SJCRH30 (cell line): ENCODE data around the gene NHSL1. TPM values are rescaled to one million over a fixed set of nuclear protein-coding genes. Genes with fewer than 3 reads are reported as not detected.
A peak's percentile ranks its signal among the peaks of the same experiment; 100 is the strongest.

Source experiments
- DNase-seq, 2 experiments: peaks; one replicate each; pipeline ENCODE4 v3.0.0-alpha.2; 2015 to 2020
- H3K27ac ChIP-seq: fragments of 250-450 bp; sonication (Bioruptor Pico); 2 replicates; pipeline ENCODE4 v1.5.1; 2020; ENCODE audit warnings: mild to moderate bottlenecking, moderate library complexity
- H3K27me3 ChIP-seq: fragments of 250-450 bp; sonication (Bioruptor Pico); 2 replicates; pipeline ENCODE4 v1.5.1; 2020; ENCODE audit warnings: mild to moderate bottlenecking, moderate library complexity
- H3K36me3 ChIP-seq: fragments of 250-450 bp; sonication (Bioruptor Pico); 2 replicates; pipeline ENCODE4 v1.5.1; 2020; ENCODE audit warnings: mild to moderate bottlenecking, moderate library complexity
- H3K4me1 ChIP-seq: fragments of 250-450 bp; sonication (Bioruptor Pico); 2 replicates; pipeline ENCODE4 v1.5.1; 2020; ENCODE audit warnings: mild to moderate bottlenecking, moderate library complexity
- H3K4me3 ChIP-seq: fragments of 250-450 bp; sonication (Bioruptor Pico); 2 replicates; pipeline ENCODE4 v1.5.1; 2020; ENCODE audit warnings: mild to moderate bottlenecking, moderate library complexity
- H3K9me3 ChIP-seq: fragments of 250-450 bp; sonication (Bioruptor Pico); replicated peaks from 2 replicates; pipeline ENCODE4 v1.5.1; 2020; ENCODE audit warnings: mild to moderate bottlenecking, moderate library complexity
- total RNA-seq: library from RNA; depleted of rRNA; stranded (reverse); fragments of >200 nt; shearing (Covaris generic); gene quantifications from 2 replicates; pipeline ENCODE4 v1.2.3, GENCODE V29; 2014

NHSL1 gene
- total RNA-seq, 1 experiment from 2014 or later = 4.1 TPM

DNA sequence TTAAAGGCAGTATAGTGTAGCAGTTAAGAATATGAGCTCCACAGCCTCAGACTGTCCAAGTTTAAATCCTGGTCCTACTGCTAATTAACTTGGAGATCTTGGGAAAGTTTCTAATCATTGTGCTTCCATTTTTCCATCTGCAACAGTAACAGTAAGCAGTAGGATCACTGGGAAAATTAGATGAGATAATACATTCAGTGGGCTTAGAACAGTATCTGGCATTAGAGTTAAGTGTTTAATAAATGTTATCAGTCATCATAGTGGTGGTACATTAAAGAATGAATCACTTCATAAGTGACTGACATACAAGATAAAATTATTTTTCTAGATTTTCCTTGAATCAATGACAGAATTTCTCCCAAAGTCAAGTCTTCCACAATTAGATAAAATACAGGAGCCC, 5.0 kb downstream of the NHSL1 start:
- DNase-seq = no peak
- H3K36me3 ChIP-seq = no peaks in the 10 kb centered on the region
- H3K4me1 ChIP-seq = peaks cover 9% of the 10 kb centered on the region

DNA sequence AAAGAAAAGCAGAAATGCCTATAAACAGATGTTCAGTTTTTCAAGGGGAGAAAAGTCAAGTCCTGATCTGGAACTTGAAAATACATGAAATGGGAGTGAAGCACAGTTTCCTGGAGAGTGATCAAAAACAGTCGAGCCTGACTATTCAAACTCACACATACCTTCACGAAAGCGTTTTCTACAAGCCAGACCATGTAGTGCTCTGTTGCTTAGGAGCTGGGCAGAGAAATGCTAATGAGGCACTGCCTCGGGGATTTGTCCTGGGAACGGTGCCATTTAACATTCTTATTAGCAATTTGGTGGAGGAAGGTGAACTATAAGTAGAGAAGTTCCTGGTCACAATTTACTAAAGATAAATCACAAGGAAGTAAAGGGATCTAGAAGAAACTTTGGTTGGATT, 5.9 kb downstream of the NHSL1 start:
- no peak overlapping the region for H3K27ac ChIP-seq
- no peaks in the 10 kb centered on the region for H3K36me3 ChIP-seq
- H3K4me3 ChIP-seq = no peak overlapping the region
- peaks cover 9% of the 10 kb centered on the region for H3K4me1 ChIP-seq
- no peaks in the 10 kb centered on the region for H3K27me3 ChIP-seq
- H3K9me3 ChIP-seq = no peaks in the 10 kb centered on the region
- no peak for DNase-seq

More for the DNA sequence above, 5.0 kb downstream of the NHSL1 start:
- H3K9me3 ChIP-seq = no peaks in the 10 kb centered on the region
- no peak overlapping the region for H3K27ac ChIP-seq
- no peak overlapping the region for H3K4me3 ChIP-seq
- no peaks in the 10 kb centered on the region for H3K27me3 ChIP-seq

DNA sequence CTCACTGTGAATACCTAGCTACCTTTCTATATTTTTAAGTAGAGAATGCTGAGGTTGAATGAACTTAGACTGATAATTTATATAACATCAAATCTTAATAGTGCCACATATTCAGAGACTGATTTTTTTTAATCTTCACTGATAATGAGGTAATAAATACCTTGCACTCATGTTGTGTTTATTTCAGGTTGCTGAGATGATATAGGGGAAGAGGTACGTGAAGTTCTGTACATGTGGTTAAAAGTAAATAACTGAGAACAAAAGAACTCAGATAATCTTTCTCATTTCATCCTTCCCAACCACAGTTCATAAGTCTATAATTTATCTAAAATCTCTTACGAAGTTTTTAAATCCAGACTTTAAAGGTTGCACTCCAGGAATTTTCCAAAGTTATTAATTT, 6.4 kb downstream of the NHSL1 start:
- Histone ChIP-seq H3K27me3 (no peaks in the 10 kb centered on the region), H3K9me3 (no peaks in the 10 kb centered on the region), H3K36me3 (no peaks in the 10 kb centered on the region), H3K4me3 (no peak overlapping the region), H3K4me1 (peaks cover 9% of the 10 kb centered on the region), H3K27ac (no peak overlapping the region)
- DNase-seq = no peak

DNA sequence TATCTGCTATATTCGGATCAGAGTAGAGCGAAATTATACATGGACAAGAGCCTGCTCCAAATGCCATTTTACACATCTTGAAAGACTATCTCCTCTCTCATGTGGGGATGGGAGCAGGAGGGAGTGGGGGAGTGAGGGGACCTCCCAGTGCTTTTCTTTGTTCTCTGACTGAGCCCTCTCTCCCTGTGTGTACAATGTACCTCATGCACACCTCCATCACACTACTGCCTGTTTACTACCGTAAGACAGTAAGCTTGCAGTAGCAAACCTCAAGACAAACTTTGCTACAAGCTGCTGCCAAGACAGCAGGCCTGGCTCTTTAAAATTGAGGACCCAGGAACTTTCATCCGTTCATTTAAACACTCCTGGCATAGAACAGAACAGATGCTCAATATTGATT, 7.2 kb downstream of the NHSL1 start:
- H3K36me3 ChIP-seq = no peaks in the 10 kb centered on the region
- peaks cover 9% of the 10 kb centered on the region for H3K4me1 ChIP-seq
- no peak for DNase-seq
- no peaks in the 10 kb centered on the region for H3K27me3 ChIP-seq
- H3K9me3 ChIP-seq = no peaks in the 10 kb centered on the region
- no peak overlapping the region for H3K4me3 ChIP-seq
- H3K27ac ChIP-seq = no peak overlapping the region

DNA sequence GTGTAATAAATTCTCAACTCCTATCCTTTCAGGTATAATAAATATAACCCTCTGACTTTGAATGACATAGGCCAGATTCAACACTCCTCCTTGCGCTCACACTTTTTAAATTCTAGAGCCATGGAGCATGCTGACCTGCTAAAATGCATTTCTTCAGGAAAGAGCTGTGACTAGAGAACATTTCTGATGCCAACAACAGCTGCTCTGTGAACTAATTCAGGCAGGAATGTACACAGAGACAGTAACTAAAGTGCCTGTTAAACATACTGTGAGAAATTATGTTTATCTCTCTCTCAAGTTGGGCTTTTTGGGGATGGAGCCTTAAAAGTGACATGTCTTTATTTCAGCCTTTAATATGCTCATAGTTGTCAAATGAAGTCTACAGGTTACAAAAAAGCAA, 8.3 kb downstream of the NHSL1 start:
- Histone ChIP-seq H3K4me3 (no peak overlapping the region), H3K36me3 (no peaks in the 10 kb centered on the region), H3K9me3 (no peaks in the 10 kb centered on the region), H3K4me1 (peaks cover 9% of the 10 kb centered on the region), H3K27ac (no peak overlapping the region), H3K27me3 (no peaks in the 10 kb centered on the region)
- peak in 1 of 2 experiments; percentile 19 for DNase-seq

DNA sequence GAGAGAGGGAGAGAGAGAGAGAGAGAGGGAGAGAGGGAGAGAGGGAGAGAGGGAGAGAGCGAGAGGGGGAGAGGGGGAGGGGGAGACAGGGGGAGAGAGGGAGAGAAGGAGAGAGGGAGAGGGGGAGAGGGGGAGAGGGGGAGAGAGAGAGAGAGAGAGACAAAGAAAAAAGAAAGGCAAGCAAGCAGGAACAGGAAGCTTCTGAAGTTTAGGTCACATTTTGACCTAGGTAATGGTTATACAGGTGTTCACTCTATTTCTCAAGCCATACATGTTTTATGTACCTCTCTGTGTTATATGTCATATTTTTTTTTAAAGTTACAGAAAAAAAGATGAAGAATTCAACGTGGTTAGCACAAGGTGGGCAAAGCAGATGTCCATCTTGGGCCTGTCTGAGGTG, 9.4 kb downstream of the NHSL1 start:
- Histone ChIP-seq H3K4me1 (peaks cover 18% of the 10 kb centered on the region), H3K4me3 (no peak overlapping the region), H3K9me3 (no peaks in the 10 kb centered on the region), H3K36me3 (no peaks in the 10 kb centered on the region), H3K27ac (no peak overlapping the region), H3K27me3 (no peaks in the 10 kb centered on the region)
- DNase-seq = no peak

DNA sequence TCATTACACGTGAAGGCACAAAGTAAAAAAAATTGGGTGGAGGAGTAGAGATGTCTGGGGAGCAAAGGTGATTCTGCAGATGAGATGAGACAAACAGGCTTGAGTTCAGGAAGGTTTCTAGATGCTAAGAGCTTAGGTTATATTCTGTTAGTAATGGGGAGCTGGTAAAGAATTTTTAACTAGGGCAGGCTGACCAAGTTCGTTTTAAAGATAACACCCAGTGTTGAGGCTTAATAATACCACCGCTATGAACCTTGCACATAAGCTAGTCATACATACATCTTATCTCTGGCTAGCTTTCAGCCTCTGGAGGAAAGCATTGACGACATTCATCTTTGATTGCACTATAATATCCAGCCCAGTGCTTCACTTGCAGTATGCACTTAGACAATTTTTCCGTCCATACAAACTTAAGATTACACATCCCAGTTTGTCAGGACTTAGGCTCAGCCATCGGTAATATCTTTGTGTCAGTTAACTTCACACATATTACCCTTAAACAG, 12.1 kb downstream of the NHSL1 start:
- Histone ChIP-seq H3K4me3 (no peak overlapping the region), H3K27me3 (no peaks in the 10 kb centered on the region), H3K4me1 (peaks cover 20% of the 10 kb centered on the region), H3K27ac (no peak overlapping the region), H3K36me3 (no peaks in the 10 kb centered on the region), H3K9me3 (no peaks in the 10 kb centered on the region)
- DNase-seq = no peak

DNA sequence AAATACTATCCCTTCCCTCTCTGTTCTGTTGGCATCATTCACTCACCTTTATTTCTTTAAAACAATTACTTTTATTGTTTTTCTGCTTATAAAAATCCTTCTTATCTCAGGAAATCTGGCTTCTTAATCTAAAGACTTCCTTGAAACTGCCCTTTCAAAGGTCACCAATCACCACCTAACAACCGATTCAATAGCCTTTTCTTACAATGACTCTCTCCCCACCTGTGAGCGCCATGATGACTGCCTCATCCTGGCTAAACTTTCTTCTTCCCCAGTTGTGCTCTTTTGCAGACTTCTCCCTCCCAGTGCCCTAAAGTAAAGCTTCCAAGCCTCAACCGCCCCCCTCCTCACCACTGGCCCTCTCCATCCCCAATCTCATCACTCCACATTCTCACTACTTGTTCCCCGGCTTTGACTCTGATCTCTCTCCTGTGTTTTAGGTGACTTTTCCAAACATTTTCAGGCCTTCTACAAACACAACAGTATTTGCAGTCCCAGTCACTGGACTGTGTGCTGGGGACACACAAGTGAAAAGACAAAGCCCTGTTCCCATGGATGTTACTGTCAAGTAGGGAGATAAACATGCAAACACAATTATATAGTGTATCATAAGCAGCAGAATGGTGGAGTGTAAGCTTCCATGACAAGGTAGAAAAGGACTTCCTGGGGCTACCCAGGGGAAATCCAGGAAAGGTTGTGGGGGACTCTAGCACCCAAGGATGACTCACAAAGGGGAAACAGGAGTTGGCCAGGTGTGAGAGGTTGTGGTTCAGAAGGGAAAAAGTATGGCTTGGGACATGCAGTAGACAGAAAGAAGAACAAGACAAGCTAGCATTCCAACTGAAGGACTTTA, 12.8 kb downstream of the NHSL1 start:
- no peaks in the 10 kb centered on the region for H3K36me3 ChIP-seq
- no peak for DNase-seq

DNA sequence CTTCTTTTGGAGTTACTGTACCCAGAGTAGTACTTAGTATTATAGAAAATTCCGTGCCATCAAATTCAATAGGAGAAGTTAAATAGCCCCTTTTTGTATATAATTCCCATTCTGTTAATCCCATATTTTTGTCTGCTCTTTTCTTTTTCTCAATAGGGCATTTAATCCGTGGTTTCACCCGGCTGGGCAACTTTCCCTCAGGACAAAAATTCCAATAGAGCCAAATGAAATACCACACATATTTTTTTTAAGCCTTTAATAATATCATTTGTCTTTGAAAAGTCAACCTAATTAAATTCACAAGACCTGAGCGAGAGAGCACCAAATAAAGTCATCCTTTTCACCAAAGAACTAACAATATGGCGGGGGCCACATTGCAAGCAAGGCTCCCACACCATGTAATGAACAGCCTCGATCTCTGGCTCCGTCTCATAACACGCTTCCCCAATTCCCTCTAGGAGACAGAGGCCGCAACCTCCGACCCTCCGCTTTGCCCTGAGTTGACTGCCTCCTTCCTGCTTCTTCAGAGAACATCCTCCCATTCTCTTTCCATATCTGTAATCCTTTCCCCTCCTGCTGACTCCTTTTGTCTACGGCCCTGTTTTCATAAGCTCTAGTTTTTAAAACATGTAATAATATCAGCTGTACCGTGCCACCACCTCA, 13.6 kb downstream of the NHSL1 start:
- H3K9me3 ChIP-seq = no peaks in the 10 kb centered on the region
- H3K27me3 ChIP-seq = no peaks in the 10 kb centered on the region
- no peak overlapping the region for H3K27ac ChIP-seq
- peaks cover 11% of the 10 kb centered on the region; the same call in 1 of the 2 replicates for H3K4me1 ChIP-seq
- peak in 1 of 2 experiments; percentile 10 for DNase-seq
- no peak overlapping the region for H3K4me3 ChIP-seq
- H3K36me3 ChIP-seq = no peaks in the 10 kb centered on the region

More for the DNA sequence above, 12.8 kb downstream of the NHSL1 start:
- Histone ChIP-seq H3K27me3 (no peaks in the 10 kb centered on the region), H3K4me3 (no peak overlapping the region), H3K4me1 (peaks cover 15% of the 10 kb centered on the region), H3K9me3 (no peaks in the 10 kb centered on the region), H3K27ac (no peak overlapping the region)

DNA sequence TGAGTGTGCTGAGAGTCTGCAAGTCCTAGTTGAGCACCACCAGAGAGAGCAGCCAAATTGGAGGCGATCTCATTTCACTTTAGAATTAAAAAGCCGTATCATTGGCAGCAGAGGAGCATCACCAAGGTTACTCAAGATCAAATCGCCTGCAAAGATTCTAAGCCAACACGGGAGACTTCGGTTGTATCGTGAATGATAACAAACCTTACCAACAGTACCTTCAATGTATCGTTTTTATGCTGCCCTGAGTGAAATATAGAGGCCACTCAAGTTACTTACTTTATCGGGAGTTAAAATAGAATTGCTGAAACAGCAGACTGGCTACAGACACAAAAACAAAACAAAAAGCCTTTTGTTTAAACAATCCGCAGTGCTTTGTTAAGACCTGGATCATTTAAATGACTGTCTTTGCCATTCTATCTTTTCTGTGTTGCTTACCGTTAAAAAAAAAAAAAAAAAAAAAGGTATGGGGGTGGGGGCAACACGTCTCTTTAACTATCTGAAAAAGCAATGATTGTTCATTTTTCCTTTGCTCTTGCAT, 14.2 kb downstream of the NHSL1 start:
- Histone ChIP-seq H3K27ac (no peak overlapping the region), H3K36me3 (no peaks in the 10 kb centered on the region; the same call in 1 of the 2 replicates), H3K4me1 (peaks cover 11% of the 10 kb centered on the region; the same call in 1 of the 2 replicates), H3K9me3 (no peaks in the 10 kb centered on the region), H3K4me3 (peak overlapping the region; percentile 41), H3K27me3 (no peaks in the 10 kb centered on the region)
- peak in 1 of 2 experiments; percentile 8 for DNase-seq

DNA sequence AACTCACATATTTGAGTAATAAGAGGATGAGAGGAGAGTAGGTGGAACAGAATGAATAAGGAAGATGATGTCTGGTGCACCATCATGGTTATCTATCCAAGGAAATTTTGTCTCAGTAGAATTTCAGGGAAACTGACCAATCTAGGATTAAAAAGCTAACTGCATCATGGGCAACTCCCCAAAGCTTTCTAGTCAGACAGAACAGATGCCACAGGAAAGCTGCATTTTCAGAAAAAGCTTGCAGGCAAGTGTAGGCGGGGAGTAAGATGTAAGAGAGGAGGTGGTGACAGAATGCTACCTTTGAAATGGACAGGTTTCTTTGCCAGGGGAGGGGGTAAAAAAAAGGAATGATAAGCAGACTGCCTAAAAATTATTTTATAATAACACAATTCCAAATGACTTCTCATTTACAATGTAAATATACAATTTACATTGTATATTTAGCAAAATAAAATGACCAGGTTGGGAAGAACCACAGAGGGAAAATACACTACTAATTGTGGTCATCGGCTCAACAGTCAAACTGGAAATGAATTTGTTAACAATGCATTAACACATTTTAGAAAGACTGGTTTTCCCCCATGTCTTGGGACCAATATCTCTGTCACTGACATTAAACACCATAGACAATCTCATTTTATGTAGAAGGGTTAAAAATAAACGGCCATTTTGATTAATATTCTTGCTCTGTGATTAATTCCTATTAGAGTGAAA, 15.1 kb downstream of the NHSL1 start:
- no peak for DNase-seq
- Histone ChIP-seq H3K9me3 (no peaks in the 10 kb centered on the region), H3K27ac (no peak overlapping the region), H3K4me1 (peaks cover 11% of the 10 kb centered on the region; the same call in 1 of the 2 replicates), H3K4me3 (no peak overlapping the region), H3K36me3 (no peaks in the 10 kb centered on the region; the same call in 1 of the 2 replicates), H3K27me3 (no peaks in the 10 kb centered on the region)

DNA sequence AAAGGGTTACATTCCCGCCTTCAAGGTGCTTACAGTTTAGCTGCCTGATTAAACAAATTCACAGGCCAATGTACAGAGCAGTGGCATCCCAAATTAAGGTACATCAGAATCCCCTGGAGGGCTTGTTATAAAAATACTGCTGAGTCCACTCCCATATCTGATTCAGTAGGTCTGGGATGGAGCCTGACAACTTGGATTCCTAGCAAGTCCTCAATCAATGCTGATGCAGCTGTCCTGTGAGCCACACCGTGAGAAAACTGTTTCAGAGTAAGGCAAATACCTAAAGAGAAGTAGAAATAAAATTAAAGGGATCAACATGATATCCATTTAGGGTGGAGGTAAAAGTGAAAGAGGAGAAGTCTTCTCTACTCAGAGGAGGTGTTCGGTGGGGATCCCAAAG, 16.5 kb downstream of the NHSL1 start:
- Histone ChIP-seq H3K27me3 (no peaks in the 10 kb centered on the region), H3K27ac (no peak overlapping the region), H3K4me1 (peaks cover 11% of the 10 kb centered on the region; the same call in 1 of the 2 replicates), H3K36me3 (no peaks in the 10 kb centered on the region; the same call in 1 of the 2 replicates), H3K4me3 (no peak overlapping the region), H3K9me3 (no peaks in the 10 kb centered on the region)
- no peak for DNase-seq

DNA sequence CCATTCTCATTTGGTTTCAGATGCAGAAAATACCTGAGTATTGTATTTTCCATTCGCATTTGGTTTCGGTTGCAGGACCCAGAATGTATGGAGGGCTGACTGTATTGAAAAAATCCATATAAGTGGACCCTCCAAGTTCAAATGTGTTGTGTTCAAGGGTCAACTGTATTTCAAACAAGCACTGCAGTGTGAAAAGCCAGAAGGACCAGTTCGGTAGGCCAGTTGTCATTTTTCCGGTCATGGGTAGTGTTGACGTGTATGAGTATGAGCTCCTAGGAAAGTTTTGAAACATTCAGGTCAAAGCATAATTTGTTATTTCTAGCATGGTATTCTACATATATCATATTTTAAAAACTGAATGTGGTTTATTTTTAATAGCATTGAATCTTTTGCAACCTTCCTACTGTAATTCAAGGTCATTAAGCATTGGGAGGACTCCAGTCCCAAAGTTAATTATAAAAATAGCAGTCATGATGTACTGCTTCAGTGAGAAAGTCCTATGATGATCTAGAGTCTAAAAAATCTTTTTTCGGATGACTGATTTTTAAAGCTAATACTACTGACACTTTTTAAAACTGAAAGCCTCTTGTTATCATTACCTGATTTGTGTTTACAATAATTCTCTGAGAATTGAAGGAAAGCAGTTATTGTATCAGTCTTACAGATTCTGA, 18.9 kb downstream of the NHSL1 start:
- Histone ChIP-seq H3K27ac (no peak overlapping the region), H3K4me3 (no peak overlapping the region), H3K27me3 (no peaks in the 10 kb centered on the region), H3K9me3 (no peaks in the 10 kb centered on the region), H3K4me1 (peaks cover 6% of the 10 kb centered on the region; the same call in 1 of the 2 replicates), H3K36me3 (no peaks in the 10 kb centered on the region; the same call in 1 of the 2 replicates)
- DNase-seq = no peak

DNA sequence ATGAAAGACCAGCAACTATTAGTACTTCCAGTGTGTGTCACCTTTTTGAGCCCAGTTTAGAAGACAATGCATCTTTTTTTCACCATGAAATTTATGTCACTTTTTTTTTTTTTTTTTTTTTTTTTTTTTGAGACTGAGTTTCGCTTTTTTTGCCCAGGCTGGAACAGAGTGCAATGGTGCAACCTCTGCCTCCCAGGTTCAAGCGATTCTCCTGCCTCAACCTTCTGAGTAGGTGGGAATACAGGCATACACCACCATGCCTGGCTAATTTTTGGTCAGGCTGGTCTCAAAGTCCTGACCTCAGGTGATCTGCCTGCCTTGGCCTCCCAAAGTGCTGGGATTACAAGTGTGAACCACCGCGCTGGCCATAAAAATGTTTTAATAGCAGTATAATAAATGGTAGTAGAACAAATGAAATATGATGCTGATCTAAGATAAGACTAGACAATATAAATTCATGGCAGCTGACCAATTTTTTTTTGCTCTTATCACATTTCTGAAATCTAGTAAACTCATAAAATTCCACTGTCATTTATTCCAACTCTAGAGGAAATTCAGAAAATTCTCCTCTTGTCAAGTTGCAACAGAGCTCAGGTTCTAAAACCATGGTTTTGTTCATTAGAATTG, 21.3 kb downstream of the NHSL1 start:
- no peak overlapping the region for H3K4me3 ChIP-seq
- no peak overlapping the region for H3K27ac ChIP-seq
- H3K4me1 ChIP-seq = no peaks in the 10 kb centered on the region
- no peaks in the 10 kb centered on the region; the same call in 1 of the 2 replicates for H3K36me3 ChIP-seq
- no peaks in the 10 kb centered on the region for H3K9me3 ChIP-seq
- no peak for DNase-seq
- no peaks in the 10 kb centered on the region for H3K27me3 ChIP-seq
